Measurements from ENCODE around the gene ZNF688.
"Not testable (repeated sequence)": the region's sequence is repeated elsewhere in the genome, so short reads cannot be mapped to it uniquely, and the experiment has no call there.

Gene ZNF688

DNA sequence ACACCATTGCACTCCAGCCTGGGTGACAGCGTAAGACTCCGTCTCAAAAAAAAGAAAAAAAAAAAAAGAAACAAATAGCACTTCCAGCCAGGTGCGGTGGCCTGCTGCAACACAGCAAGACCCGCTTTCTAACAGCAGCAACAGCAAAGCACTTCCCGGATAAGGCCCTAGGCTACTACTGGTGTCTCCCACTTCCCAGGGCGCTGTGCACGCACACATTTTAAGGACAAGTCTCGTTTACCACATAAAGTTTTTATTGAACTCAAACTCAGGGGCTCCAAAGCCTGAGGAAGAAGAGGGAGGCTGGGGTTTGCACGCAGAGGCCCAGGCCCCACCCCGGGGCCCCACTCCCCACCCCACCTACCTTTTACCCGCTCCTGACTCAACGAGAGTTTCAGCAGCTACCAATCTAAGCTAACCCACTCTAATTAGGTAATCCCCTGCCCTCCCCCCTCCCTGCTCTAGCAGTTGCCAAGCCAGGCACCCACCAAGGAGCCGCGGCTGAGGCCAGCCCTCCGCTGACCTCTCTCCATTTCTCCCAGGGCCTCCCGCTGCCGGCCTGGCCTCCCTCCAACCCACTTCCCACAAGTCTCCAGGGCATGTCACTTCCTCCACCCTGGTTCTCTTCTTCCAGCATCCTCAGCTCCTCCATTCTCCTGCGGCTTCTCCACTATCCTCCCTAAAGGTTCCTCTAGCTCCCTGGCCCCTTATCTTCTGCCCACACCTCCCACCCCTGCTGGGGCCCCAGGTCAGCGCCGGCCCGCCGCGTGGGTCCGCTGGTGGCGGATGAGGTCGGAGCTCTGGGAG is 47.5 kb downstream of the ZNF688 start:
- no peak overlapping the region for H3K4me3 ChIP-seq (ENCODE audit: low read depth, low read length)
- no peak for DNase-seq (ENCODE audit: low read depth)

DNA sequence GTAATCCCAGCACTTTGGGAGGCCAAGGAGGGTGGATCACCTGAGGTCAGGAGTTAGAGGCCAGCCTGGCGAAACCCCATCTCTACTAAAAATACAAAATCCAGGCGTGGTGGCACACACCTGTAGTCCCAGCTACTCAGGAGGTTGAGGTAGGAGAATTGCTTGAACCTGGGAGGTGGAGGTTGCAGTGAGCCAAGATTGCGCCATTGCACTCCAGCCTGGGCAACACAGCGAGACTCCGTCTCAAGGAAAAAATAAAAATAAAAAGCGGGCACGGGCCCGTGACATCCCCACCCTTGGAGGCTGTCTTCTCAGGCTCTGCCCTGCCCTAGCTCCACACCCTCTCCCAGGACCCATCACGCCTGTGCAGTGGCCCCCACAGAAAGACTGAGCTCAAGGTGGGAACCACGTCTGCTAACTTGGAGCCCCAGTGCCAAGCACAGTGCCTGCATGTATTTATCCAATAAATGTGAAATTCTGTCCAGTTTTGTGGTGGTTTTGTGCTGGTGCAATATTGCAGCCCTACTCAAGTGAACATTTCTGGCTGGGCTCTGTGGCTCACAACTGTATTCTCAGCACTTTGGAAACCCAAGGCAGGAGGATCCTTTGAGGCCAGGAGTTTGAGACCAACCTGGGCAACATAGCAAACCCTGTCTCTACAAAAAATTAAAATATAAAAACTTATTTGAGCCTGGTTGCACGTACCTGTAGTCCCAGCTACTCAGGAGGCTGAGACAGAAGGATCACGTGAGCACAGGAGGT is 48.6 kb downstream of the ZNF688 start:
- not testable (repeated sequence) for DNase-seq (ENCODE audit: low read depth); H3K4me3 ChIP-seq (ENCODE audit: low read depth, low read length)

- no peak for DNase-seq (ENCODE audit: low read depth)
- H3K4me3 ChIP-seq (ENCODE audit: low read depth, low read length) = no peak overlapping the region
These were observed 49.5 kb downstream of the ZNF688 start for GRCh38 chr16:30521873-30522641.

DNA sequence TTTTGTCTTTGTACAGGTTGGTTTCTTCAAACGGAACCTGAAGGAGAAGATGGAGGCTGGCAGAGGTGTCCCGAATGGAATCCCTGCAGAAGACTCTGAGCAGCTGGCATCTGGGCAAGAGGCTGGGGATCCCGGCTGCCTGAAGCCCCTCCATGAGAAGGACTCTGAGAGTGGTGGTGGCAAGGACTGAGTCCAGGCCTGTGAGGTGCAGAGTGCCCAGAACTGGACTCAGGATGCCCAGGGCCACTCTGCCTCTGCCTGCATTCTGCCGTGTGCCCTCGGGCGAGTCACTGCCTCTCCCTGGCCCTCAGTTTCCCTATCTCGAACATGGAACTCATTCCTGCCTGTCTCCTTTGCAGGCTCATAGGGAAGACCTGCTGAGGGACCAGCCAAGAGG is 50.0 kb downstream of the ZNF688 start:
- DNase-seq (ENCODE audit: low read depth) = no peak
- H3K4me3 ChIP-seq (ENCODE audit: low read depth, low read length) = no peak overlapping the region
